ENCODE data around the gene CCNL2. TPM values are rescaled to one million over a fixed set of nuclear protein-coding genes. Genes with fewer than 3 reads are reported as not detected.

CCNL2 gene
- total and polyA plus RNA-seq, 4 donors = 46.4 to 170 (median 104) TPM

- Histone ChIP-seq H3K9ac (ENCODE audit: low read depth in 1 of 2, low read length in 2 of 2) (peak overlapping the region in 1 of 2 donors; percentile 54), H3K27ac (ENCODE audit: low read depth in 1 of 2, low read length in 2 of 2) (peak overlapping the region; percentile 82 to 87), H3K4me1 (ENCODE audit: control insufficient read depth in 4 of 4, insufficient read depth in 4 of 4, low read length in 3 of 4) (peaks cover 27 to 64% (median 50%) of the 10 kb centered on the region in 4 donors), H3K9me3 (ENCODE audit: control insufficient read depth in 4 of 4, low read length in 3 of 4) (no peaks in the 10 kb centered on the region), H3K27me3 (ENCODE audit: control insufficient read depth in 4 of 4, insufficient read depth in 4 of 4, low read length in 3 of 4) (no peaks in the 10 kb centered on the region), H3K4me3 (ENCODE audit: low read depth in 1 of 3, low read length in 3 of 3) (peak overlapping the region; percentile 59 to 63 (median 62)), H3K36me3 (ENCODE audit: control insufficient read depth in 4 of 4, insufficient read depth in 3 of 4, low read depth in 1 of 4, low read length in 3 of 4) (no peaks in the 10 kb centered on the region)
- WGBS = 54% methylated on average over 18 of the region's 18 CpGs
- DNase-seq (ENCODE audit: low spot score) = no peak
- TF ChIP-seq TAF1 (conservative IDR thresholded peaks at IDR 0.05) (no peak), RXRA (IDR thresholded peaks at IDR 0.05) (no peak), ATF3 (IDR thresholded peaks at IDR 0.05) (no peak)
These were observed 32.1 kb upstream of the CCNL2 start for GRCh38 chr1:1430992-1431844.

- Histone ChIP-seq H3K9ac (ENCODE audit: low read depth in 1 of 2, low read length in 2 of 2) (no peak overlapping the region), H3K4me3 (ENCODE audit: low read depth in 1 of 3, low read length in 3 of 3) (no peak overlapping the region), H3K4me1 (ENCODE audit: control insufficient read depth in 4 of 4, insufficient read depth in 4 of 4, low read length in 3 of 4) (peaks cover 25 to 59% (median 46%) of the 10 kb centered on the region in 4 donors), H3K36me3 (ENCODE audit: control insufficient read depth in 4 of 4, insufficient read depth in 3 of 4, low read depth in 1 of 4, low read length in 3 of 4) (no peaks in the 10 kb centered on the region), H3K27ac (ENCODE audit: low read depth in 1 of 2, low read length in 2 of 2) (peak overlapping the region; percentile 74 to 87), H3K27me3 (ENCODE audit: control insufficient read depth in 4 of 4, insufficient read depth in 4 of 4, low read length in 3 of 4) (no peaks in the 10 kb centered on the region), H3K9me3 (ENCODE audit: control insufficient read depth in 4 of 4, low read length in 3 of 4) (no peaks in the 10 kb centered on the region)
- 42% methylated on average over 35 of the region's 35 CpGs for WGBS
- TF ChIP-seq CTCF (IDR thresholded peaks at IDR 0.05; ENCODE audit: low read depth, low read length, missing input control) (peak; percentile 6), HNF4G (IDR thresholded peaks at IDR 0.05) (no peak), SP1 (IDR thresholded peaks at IDR 0.05) (peak; percentile 57), REST (IDR thresholded peaks at IDR 0.05) (no peak), FOXA1 (IDR thresholded peaks at IDR 0.05) (no peak), TAF1 (conservative IDR thresholded peaks at IDR 0.05) (no peak), JUND (IDR thresholded peaks at IDR 0.05) (no peak), EGR1 (IDR thresholded peaks at IDR 0.05; ENCODE audit: low read depth in 2 of 2) (no peak), RAD21 (IDR thresholded peaks at IDR 0.05) (peak; percentile 14 to 35), MAX (IDR thresholded peaks at IDR 0.05) (no peak), GABPA (IDR thresholded peaks at IDR 0.05 in 1 of 2, conservative IDR thresholded peaks at IDR 0.05 in 1 of 2) (no peak), YY1 (IDR thresholded peaks at IDR 0.05) (no peak), FOXA2 (IDR thresholded peaks at IDR 0.05) (no peak), HNF4A (conservative IDR thresholded peaks at IDR 0.05) (peak; percentile 16 to 43), NR2F2 (IDR thresholded peaks at IDR 0.05) (peak; percentile 96), RXRA (IDR thresholded peaks at IDR 0.05) (peak; percentile 17 to 60), ATF3 (IDR thresholded peaks at IDR 0.05) (no peak), ZBTB33 (IDR thresholded peaks at IDR 0.05) (no peak)
- DNase-seq (ENCODE audit: low spot score) = no peak
These were observed 31.2 kb upstream of the CCNL2 start for GRCh38 chr1:1430114-1430982.
